ENCODE results near the gene SLC22A4. TPM values are rescaled to one million over a fixed set of nuclear protein-coding genes. Genes with fewer than 3 reads are reported as not detected.

The SLC22A4 gene
- total RNA-seq, 1 experiment from 2014 or later: 0.72 TPM

DNA sequence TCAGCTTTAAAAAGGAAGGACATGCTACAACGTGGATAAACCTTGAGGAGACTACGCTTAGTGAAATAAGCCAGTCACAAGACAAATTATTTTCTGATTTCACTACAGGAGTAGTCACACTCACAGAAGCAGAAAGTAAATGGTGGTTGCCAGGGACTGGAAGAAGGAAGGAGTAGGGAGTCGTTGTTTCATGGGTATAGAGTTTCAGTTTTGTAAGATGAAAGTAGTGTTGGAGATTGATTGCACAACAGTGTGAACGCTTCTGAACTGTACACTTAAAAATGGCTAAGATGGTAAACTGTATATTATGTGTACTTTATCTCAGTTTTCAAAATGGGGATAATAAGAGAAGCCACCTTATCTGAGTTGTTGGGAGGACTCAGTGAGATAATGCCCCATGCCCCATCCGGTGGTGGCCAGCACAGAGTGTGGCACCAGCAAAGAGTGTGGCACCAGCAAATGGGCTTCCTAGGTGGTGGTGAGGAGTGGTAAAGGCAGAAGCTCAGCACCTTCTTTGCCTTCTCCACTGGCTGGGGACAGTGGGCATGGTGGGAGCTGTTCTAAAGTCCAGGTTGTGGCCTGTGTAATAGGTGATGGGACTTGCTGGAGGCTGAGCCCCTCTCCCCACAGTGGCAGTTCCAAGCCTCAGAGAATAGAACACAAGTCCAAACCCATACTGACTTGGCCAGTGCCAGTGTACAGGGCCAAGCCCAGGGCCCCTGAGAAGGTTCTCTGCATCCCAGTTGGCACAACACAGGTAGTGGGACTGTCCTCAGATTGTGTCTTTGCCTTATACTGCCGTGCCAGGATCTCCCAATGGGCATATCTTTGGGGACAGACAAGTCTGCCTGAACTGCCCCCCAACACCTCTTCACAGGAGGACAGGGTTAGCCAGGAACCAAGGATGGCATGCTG lies 4.4 kb downstream of the SLC22A4 start:
- H3K27me3 Mint-ChIP-seq (ENCODE audit: low read depth): peaks cover 26% of the 10 kb centered on the region
- Histone ChIP-seq H3K79me2 (ENCODE audit: insufficient read depth, low read length) (no peaks in the 10 kb centered on the region), H2BK5ac (ENCODE audit: insufficient read length, low read length) (no peak overlapping the region), H3K9me3 (ENCODE audit: control insufficient read depth, low read depth, low read length) (no peaks in the 10 kb centered on the region), H2BK12ac (ENCODE audit: insufficient read length, low read depth, low read length) (no peak overlapping the region), H4K91ac (ENCODE audit: insufficient read length, low read depth, low read length) (no peak overlapping the region), H3K27me3 (ENCODE audit: insufficient read depth, low read length) (peaks cover 3% of the 10 kb centered on the region; the same call in 1 of the 2 replicates), H3K27ac (ENCODE audit: insufficient read length, low read depth, low read length) (no peak overlapping the region), H2BK20ac (ENCODE audit: low read depth, low read length, poor library complexity, severe bottlenecking) (no peak overlapping the region), H2BK120ac (ENCODE audit: low read depth, low read length, poor library complexity, severe bottlenecking) (no peak overlapping the region), H3K4ac (ENCODE audit: low read depth, low read length) (no peak overlapping the region), H3K4me1 (ENCODE audit: insufficient read depth, low read length) (no peaks in the 10 kb centered on the region), H3K14ac (ENCODE audit: insufficient read depth, low read length) (no peak overlapping the region), H2AFZ (ENCODE audit: low read length) (no peak overlapping the region), H3K4me2 (ENCODE audit: insufficient read depth, insufficient read length, low read length) (no peak overlapping the region), H3K23ac (ENCODE audit: insufficient read length, low read depth, low read length) (no peak overlapping the region), H3K9ac (ENCODE audit: extremely low read depth, insufficient read length, low read length) (no peak overlapping the region), H2BK15ac (ENCODE audit: low read depth, low read length) (no peak overlapping the region), H3T11ph (ENCODE audit: low read length) (no peak overlapping the region), H3K18ac (ENCODE audit: insufficient read length, low read depth, low read length) (no peak overlapping the region), H3K56ac (ENCODE audit: insufficient read length, low read depth, low read length) (no peak overlapping the region), H4K5ac (ENCODE audit: insufficient read length, low read depth, low read length) (no peak overlapping the region), H2AK5ac (ENCODE audit: insufficient read length, low read length) (no peak overlapping the region), H4K20me1 (ENCODE audit: control insufficient read depth, insufficient read depth, insufficient read length) (peaks cover 2% of the 10 kb centered on the region), H3K79me1 (ENCODE audit: insufficient read depth, low read depth, low read length, poor library complexity, severe bottlenecking) (no peaks in the 10 kb centered on the region), H3K23me2 (ENCODE audit: insufficient read length, low read depth, low read length, poor library complexity, severe bottlenecking) (peaks cover 13% of the 10 kb centered on the region), H4K8ac (replicated peaks; ENCODE audit: insufficient read length, low read depth, low read length) (no peak overlapping the region)
- no CpG with 5 or more reads among the region's 6 CpGs for WGBS (ENCODE audit: extremely low coverage, insufficient read length, low lambda C conversion rate)
- H3K4me1 Mint-ChIP-seq: peaks cover 16 to 18% of the 10 kb centered on the region in 2 experiments
- DNase-seq: no peak
- no peaks in the 10 kb centered on the region for H3K36me3 Mint-ChIP-seq (ENCODE audit: insufficient read depth in 1 of 3, low read depth in 3 of 3)
- no peak overlapping the region for H3K4me3 Mint-ChIP-seq
- no peaks in the 10 kb centered on the region; a peak in 1 of 5 replicates for H3K9me3 Mint-ChIP-seq
- H3K27ac Mint-ChIP-seq: no peak overlapping the region; a peak in 1 of 7 replicates
- TF ChIP-seq, protein P1, sequence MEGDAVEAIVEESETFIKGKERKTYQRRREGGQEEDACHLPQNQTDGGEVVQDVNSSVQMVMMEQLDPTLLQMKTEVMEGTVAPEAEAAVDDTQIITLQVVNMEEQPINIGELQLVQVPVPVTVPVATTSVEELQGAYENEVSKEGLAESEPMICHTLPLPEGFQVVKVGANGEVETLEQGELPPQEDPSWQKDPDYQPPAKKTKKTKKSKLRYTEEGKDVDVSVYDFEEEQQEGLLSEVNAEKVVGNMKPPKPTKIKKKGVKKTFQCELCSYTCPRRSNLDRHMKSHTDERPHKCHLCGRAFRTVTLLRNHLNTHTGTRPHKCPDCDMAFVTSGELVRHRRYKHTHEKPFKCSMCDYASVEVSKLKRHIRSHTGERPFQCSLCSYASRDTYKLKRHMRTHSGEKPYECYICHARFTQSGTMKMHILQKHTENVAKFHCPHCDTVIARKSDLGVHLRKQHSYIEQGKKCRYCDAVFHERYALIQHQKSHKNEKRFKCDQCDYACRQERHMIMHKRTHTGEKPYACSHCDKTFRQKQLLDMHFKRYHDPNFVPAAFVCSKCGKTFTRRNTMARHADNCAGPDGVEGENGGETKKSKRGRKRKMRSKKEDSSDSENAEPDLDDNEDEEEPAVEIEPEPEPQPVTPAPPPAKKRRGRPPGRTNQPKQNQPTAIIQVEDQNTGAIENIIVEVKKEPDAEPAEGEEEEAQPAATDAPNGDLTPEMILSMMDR (conservative IDR thresholded peaks at IDR 0.05): no peak

All from H9 (cell line).